Measurements from ENCODE around the gene SLC25A33.

GRCh38 chr1:9538669-9539164 is 548 bp upstream of the SLC25A33 start:
- TF ChIP-seq CTCF (optimal IDR thresholded peaks at IDR 0.05 in 1 of 3, IDR thresholded peaks at IDR 0.05 in 1 of 3, conservative IDR thresholded peaks at IDR 0.05 in 1 of 3; ENCODE audit: extremely low read depth in 1 of 3, insufficient read depth in 2 of 3, low read length in 3 of 3) (no peak), EZH2 (IDR thresholded peaks at IDR 0.05; ENCODE audit: low read length) (no peak)
